Measurements from ENCODE around the gene CH25H.
"Not testable (repeated sequence)": the region's sequence is repeated elsewhere in the genome, so short reads cannot be mapped to it uniquely, and the experiment has no call there.

The CH25H gene

DNA sequence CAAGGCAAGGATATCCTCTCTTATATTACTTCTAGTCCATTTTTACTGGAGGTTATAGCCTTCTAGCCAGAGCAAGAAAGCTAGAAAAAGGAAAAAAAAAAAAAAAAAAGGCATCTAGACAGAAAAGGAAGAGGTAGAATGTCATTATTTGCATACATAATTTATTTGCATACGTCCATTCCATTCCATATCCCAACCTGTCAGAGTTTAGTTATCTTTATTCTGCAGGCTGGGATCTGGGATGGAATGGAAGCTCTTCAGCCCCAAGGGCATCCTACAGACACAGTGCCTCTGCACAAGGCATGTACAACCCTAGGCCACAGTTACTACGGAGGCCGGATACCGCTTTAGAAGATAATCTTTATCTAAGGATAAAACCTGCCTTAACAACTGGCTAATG lies 9.6 kb downstream of the CH25H start:
- TF ChIP-seq, protein P1, sequence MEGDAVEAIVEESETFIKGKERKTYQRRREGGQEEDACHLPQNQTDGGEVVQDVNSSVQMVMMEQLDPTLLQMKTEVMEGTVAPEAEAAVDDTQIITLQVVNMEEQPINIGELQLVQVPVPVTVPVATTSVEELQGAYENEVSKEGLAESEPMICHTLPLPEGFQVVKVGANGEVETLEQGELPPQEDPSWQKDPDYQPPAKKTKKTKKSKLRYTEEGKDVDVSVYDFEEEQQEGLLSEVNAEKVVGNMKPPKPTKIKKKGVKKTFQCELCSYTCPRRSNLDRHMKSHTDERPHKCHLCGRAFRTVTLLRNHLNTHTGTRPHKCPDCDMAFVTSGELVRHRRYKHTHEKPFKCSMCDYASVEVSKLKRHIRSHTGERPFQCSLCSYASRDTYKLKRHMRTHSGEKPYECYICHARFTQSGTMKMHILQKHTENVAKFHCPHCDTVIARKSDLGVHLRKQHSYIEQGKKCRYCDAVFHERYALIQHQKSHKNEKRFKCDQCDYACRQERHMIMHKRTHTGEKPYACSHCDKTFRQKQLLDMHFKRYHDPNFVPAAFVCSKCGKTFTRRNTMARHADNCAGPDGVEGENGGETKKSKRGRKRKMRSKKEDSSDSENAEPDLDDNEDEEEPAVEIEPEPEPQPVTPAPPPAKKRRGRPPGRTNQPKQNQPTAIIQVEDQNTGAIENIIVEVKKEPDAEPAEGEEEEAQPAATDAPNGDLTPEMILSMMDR (conservative IDR thresholded peaks at IDR 0.05; ENCODE audit: low read length): no peak
- H3K4me3 ChIP-seq (ENCODE audit: low read length): no peak overlapping the region
- DNase-seq (ENCODE audit: low read depth): no peak

DNA sequence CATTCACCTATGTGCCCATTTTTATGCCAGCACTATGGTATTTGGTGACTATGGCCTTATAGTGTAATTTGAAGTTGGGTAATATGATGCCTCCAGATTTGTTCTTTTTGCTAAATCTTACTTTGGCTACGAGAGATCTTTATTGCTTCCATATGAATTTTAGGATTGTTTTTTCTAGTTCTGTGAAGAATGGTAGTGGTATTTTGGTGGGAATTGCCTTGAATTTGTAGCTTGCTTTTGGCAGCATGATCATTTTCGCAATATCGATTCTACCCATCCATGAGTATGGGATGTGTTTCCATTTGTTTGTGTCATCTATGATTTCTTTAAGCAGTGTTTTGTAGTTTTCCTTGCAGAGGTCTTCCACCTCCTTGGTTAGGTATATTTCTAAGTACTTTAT lies 15.8 kb downstream of the CH25H start:
- not testable (repeated sequence) for DNase-seq (ENCODE audit: low read depth); H3K4me3 ChIP-seq (ENCODE audit: low read length)

DNA sequence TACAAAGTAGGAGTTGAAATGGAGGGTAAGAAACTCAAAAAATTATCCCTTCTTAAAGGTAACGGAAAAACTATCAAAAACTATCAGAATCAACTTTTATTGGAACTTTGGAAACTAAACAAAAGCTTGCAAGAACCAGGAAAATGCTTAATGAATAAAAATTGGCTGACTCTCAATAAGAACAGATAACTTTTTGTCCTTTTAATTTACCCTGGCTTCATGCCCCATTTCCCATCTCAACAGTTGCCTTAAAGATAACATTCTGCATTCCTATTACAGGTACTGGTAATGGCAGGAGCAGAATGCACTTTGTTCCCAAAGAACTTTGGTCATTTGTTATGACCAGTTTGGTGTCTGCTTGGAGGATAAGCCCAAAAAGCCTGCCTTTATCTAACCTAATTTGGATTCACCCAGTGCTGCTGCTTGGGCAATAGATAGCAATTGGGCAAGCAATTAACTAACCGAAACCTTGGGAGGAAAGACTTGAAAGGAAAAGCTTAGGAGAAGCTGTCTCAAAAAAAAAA lies 17.8 kb downstream of the CH25H start:
- DNase-seq (ENCODE audit: low read depth): no peak
- TF ChIP-seq, protein P1 (conservative IDR thresholded peaks at IDR 0.05; ENCODE audit: low read length): no peak
- no peak overlapping the region for H3K4me3 ChIP-seq (ENCODE audit: low read length)

DNA sequence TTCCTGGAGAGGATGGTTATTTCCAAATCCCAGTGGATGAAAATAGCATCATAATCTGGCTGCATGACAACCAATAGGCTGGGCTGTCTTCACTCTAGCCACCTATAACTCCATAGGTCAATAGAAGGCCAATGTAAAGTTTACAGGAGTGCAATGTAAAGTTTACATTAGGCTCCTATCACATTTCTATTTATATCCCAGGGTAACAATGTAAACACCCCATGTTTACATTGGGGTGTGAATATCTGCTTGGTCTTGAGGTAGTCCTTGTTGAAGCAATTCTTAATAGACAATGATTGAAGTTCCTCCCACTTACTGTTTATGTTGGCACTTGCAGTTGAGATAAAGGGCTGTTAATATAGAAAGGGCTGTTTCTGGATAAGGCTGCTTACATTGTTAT lies 21.5 kb downstream of the CH25H start:
- DNase-seq (ENCODE audit: low read depth): no peak

DNA sequence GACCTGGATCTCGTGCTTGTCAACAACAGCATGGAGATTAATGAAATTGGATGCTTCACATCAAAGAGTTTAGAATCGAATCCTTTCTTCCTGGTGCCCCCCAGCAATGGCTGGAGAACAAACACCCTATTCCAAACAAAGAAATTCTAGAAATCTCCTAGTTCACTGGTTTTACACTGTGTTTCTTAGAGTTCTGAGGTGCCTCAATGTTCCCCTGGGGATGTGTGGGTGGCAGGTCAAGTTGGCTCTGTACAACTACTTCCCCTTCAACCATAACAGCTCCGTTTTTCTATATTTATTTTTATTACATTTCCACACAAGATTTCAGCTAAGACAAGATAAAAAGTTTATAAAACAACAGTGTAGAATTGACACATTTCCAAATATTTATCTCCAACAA lies 22.5 kb downstream of the CH25H start:
- H3K4me3 ChIP-seq (ENCODE audit: low read length): no peak overlapping the region
- DNase-seq (ENCODE audit: low read depth): no peak
- TF ChIP-seq, protein P1 (conservative IDR thresholded peaks at IDR 0.05; ENCODE audit: low read length): no peak

More for the DNA sequence above, 21.5 kb downstream of the CH25H start:
- TF ChIP-seq, protein P1 (conservative IDR thresholded peaks at IDR 0.05; ENCODE audit: low read length): no peak
- no peak overlapping the region for H3K4me3 ChIP-seq (ENCODE audit: low read length)

DNA sequence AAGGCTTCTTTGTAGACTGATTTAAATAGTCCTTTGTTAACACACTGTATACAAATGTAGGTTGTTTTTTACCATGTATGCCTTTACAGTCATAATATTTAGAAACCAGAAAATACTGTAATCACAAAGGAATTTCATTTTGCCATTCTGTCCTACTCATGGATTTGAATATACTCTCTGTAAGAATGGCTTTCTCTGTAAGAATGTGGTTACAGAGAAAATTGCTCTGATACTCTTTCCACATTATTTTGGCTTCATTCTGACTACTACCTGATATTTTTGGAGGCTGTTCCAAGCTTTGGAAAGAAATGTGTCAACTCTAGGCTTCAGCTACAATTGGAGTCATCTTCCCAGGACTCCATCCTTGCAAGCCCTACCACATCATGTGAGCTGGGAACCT lies 23.5 kb downstream of the CH25H start:
- DNase-seq (ENCODE audit: low read depth): peak; percentile 48
- TF ChIP-seq, protein P1 (conservative IDR thresholded peaks at IDR 0.05; ENCODE audit: low read length): no peak

DNA sequence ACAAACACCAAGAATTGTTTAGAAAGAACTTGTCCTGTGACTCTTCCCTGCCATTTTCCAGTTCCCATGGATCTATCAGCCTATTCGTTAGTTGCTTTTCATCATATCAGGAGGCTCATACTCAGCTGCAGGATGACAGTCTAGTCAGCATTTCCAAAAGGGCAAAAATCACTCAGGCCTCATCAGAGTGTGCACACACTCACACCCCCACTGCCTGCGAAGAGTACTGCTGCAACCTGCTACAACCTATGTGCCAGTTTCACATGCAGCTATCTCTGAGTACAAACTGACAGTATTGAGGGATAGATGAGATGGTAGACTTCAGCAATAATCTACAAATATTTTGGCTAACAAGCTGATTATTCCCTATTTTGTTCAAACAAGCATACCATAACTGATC lies 24.2 kb downstream of the CH25H start:
- no peak overlapping the region for H3K4me3 ChIP-seq (ENCODE audit: low read length)
- no peak for DNase-seq (ENCODE audit: low read depth)
- TF ChIP-seq, protein P1 (conservative IDR thresholded peaks at IDR 0.05; ENCODE audit: low read length): no peak

More for the DNA sequence above, 23.5 kb downstream of the CH25H start:
- no peak overlapping the region for H3K4me3 ChIP-seq (ENCODE audit: low read length)

DNA sequence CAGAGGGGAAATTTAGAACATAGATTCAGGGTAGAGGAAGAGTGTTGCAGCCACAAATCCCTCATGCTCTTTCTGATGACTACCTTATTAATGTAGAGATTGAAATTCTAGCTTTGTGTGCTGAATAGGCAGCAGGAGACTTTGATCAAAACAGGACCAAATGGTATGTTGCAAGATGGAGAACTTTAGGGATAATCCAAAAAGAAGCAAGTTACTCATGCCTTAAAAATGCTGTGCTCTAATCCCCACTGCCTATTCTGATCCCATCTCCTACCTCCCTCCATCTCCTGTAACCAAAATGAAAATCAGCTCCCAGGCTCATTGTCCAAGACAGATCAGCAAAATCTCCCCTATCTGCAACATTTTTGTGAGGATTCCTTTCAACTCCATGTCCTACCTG lies 31.3 kb downstream of the CH25H start:
- no peak for DNase-seq (ENCODE audit: low read depth)
- TF ChIP-seq, protein P1 (conservative IDR thresholded peaks at IDR 0.05; ENCODE audit: low read length): no peak
- H3K4me3 ChIP-seq (ENCODE audit: low read length): no peak overlapping the region

Measured in AG10803 (cell line).